Hepatocyte (in vitro differentiated cells): Measurements from ENCODE around the gene ESRRA. TPM values are rescaled to one million over a fixed set of nuclear protein-coding genes. Genes with fewer than 3 reads are reported as not detected.

Experiments
- DNase-seq: peaks from one replicate; pipeline ENCODE4 v3.0.0-alpha.2; 2016; ENCODE audit warnings: low spot score
- H2AFZ ChIP-seq: fragments of 200-600 bp; sonication (generic); 2 replicates; pipeline ENCODE4 v1.6.0; 2016; ENCODE audit warnings: antibody characterized with exemption, mild to moderate bottlenecking
- H3K27ac ChIP-seq: fragments of 200-600 bp; sonication (generic); 2 replicates; pipeline ENCODE4 v1.5.1; 2016; ENCODE audit warnings: mild to moderate bottlenecking
- H3K27me3 ChIP-seq: fragments of 200-600 bp; sonication (generic); 2 replicates; pipeline ENCODE4 v1.6.1; 2016
- H3K36me3 ChIP-seq: fragments of 200-600 bp; sonication (generic); replicated peaks from 2 replicates; pipeline ENCODE4 v1.5.1; 2016; ENCODE audit warnings: low read depth; ENCODE audit not compliant: insufficient read depth
- H3K4me1 ChIP-seq: fragments of 200-600 bp; sonication (generic); 2 replicates; pipeline ENCODE4 v1.5.1; 2016; ENCODE audit warnings: mild to moderate bottlenecking, moderate library complexity; ENCODE audit not compliant: insufficient read depth
- H3K4me2 ChIP-seq: fragments of 200-600 bp; sonication (generic); 2 replicates; pipeline ENCODE4 v1.6.0; 2016
- H3K4me3 ChIP-seq: fragments of 200-600 bp; sonication (generic); 2 replicates; pipeline ENCODE4 v1.5.1; 2016; ENCODE audit warnings: mild to moderate bottlenecking
- H3K79me2 ChIP-seq: fragments of 200-600 bp; sonication (generic); 2 replicates; pipeline ENCODE4 v1.6.0; 2017; ENCODE audit warnings: mild to moderate bottlenecking
- H3K9me2 ChIP-seq: fragments of 200-600 bp; sonication (generic); replicated peaks from 2 replicates; pipeline ENCODE4 v1.6.0; 2017; ENCODE audit warnings: mild to moderate bottlenecking; ENCODE audit not compliant: insufficient read depth
- H3K9me3 ChIP-seq: fragments of 200-600 bp; sonication (generic); 2 replicates; pipeline ENCODE4 v1.5.1; 2016; ENCODE audit warnings: low read depth, mild to moderate bottlenecking
- H4K20me1 ChIP-seq: fragments of 200-600 bp; sonication (generic); 2 replicates; pipeline ENCODE4 v1.6.0; 2016; ENCODE audit warnings: mild to moderate bottlenecking; ENCODE audit not compliant: insufficient read depth, poor library complexity, severe bottlenecking
- CTCF ChIP-seq: fragments of 200-600 bp; sonication (generic); IDR thresholded peaks from 2 replicates; pipeline ENCODE4 v1.5.1; 2016; ENCODE audit warnings: antibody characterized with exemption, mild to moderate bottlenecking; ENCODE audit not compliant: poor library complexity
- EZH2 ChIP-seq: fragments of 200-600 bp; sonication (generic); IDR thresholded peaks from 2 replicates; pipeline ENCODE4 v1.6.1; 2016; ENCODE audit warnings: antibody characterized with exemption, mild to moderate bottlenecking, borderline replicate concordance
- EZH2phosphoT487 ChIP-seq: fragments of 200-600 bp; sonication (generic); IDR thresholded peaks from one replicate; pipeline ENCODE4 v1.6.1; 2018; ENCODE audit warnings: antibody characterized with exemption, mild to moderate bottlenecking, low read depth, moderate library complexity; ENCODE audit not compliant: unreplicated experiment, severe bottlenecking
- WGBS: methylation state at CpG from one replicate; pipeline ENCODE4 v1.1.6; 2016; ENCODE audit warnings: low lambda C conversion rate; ENCODE audit errors: missing lambda C conversion rate; 5-methylcytosine and 5-hydroxymethylcytosine counted together
- polyA plus RNA-seq: library from polyadenylated mRNA; unstranded; fragments of >200 nt; fragmentation: Nextera tagmentation; extraction: Ambion mirVana; gene quantifications from 2 replicates; pipeline ENCODE4 v1.2.1, GENCODE V29; 2016
- total RNA-seq: library from RNA; depleted of rRNA; stranded (reverse); fragments of >200 nt; gene quantifications from 2 replicates; pipeline ENCODE4 v1.2.3, GENCODE V29; 2014

ESRRA gene
- total and polyA plus RNA-seq, 2 experiments from 2014 or later, result 57.4 to 62.0 TPM

DNA sequence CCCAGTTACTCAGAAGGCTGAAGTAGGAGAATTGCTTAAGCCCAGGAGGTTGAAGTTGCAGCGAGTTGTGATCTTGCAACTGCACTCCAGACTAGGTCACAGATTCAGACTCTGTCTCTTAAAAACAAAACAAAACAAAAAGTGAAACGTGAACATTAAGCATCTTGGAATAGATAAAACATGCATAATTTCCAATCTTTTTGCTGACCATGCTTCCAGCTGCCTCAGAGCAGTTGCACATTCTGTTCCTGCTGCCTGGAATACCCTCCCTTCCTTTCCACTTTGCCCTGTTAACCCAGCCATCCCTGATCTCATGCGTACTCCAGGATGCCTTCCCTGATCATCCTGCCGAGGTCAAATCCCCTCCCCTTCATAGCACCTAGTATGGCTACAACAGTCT, 34.0 kb downstream of the ESRRA start:
- WGBS, result 79% methylated on average over 4 of the region's 4 CpGs
- peaks cover 5% of the 10 kb centered on the region for H3K4me1 ChIP-seq
- no peak overlapping the region for H3K4me3 ChIP-seq
- no peaks in the 10 kb centered on the region for H3K9me3 ChIP-seq
- H3K27me3 ChIP-seq, result no peaks in the 10 kb centered on the region
- no peaks in the 10 kb centered on the region for H3K79me2 ChIP-seq
- H3K4me2 ChIP-seq, result no peak overlapping the region
- TF ChIP-seq EZH2 (no peak), EZH2phosphoT487 (no peak), CTCF (no peak)
- DNase-seq, result no peak
- no peaks in the 10 kb centered on the region for H3K36me3 ChIP-seq
- no peak overlapping the region for H3K27ac ChIP-seq
- H3K9me2 ChIP-seq, result no peaks in the 10 kb centered on the region
- H4K20me1 ChIP-seq, result no peaks in the 10 kb centered on the region
- no peak overlapping the region for H2AFZ ChIP-seq

- Histone ChIP-seq H3K27ac (no peak within 1 kb of the TSS), H4K20me1 (no peaks in the 10 kb centered on the region), H3K9me3 (no peaks in the 10 kb centered on the region), H3K4me3 (no peak within 1 kb of the TSS), H3K79me2 (no peaks in the 10 kb centered on the region), H3K36me3 (no peaks in the 10 kb centered on the region), H3K4me2 (no peak within 1 kb of the TSS), H3K9me2 (no peaks in the 10 kb centered on the region), H2AFZ (no peak within 1 kb of the TSS), H3K4me1 (peaks cover 5% of the 10 kb centered on the region), H3K27me3 (no peaks in the 10 kb centered on the region)
- peak; percentile 7 for DNase-seq
- no peak for TF ChIP-seq CTCF
- no peak for TF ChIP-seq EZH2phosphoT487
- TF ChIP-seq EZH2, result no peak
- WGBS, result 91% methylated on average over 10 of the region's 16 CpGs
Measured at GRCh38 chr11:64339754-64340408, 34.6 kb downstream of the ESRRA start, which contains the start of gene CCDC88B. TSS of gene CCDC88B (plus strand) at chr11:64340204. CDS start at chr11:64340267, 63 bp downstream.

- H3K36me3 ChIP-seq, result no peaks in the 10 kb centered on the region
- no peaks in the 10 kb centered on the region for H3K27me3 ChIP-seq
- H3K79me2 ChIP-seq, result no peaks in the 10 kb centered on the region
- TF ChIP-seq EZH2 (no peak), CTCF (no peak), EZH2phosphoT487 (no peak)
- no peak overlapping the region for H2AFZ ChIP-seq
- no peak overlapping the region for H3K4me2 ChIP-seq
- no peak overlapping the region for H3K27ac ChIP-seq
- no peak overlapping the region for H3K4me3 ChIP-seq
- H3K9me3 ChIP-seq, result no peaks in the 10 kb centered on the region
- no peaks in the 10 kb centered on the region for H3K4me1 ChIP-seq
- peak; percentile 34 for DNase-seq
- 42% methylated on average over 18 of the region's 33 CpGs for WGBS
- no peaks in the 10 kb centered on the region for H4K20me1 ChIP-seq
- H3K9me2 ChIP-seq, result no peaks in the 10 kb centered on the region
Measured at GRCh38 chr11:64340671-64341335, 35.5 kb downstream of the ESRRA start.
